Loucy (cell line): ENCODE data around the gene RGS12.

Experiments
- EZH2phosphoT487 ChIP-seq: fragments of 200-600 bp; IDR thresholded peaks from 2 replicates; pipeline ENCODE4 v1.6.1; 2018; ENCODE audit warnings: antibody characterized with exemption, mild to moderate bottlenecking, moderate library complexity, borderline replicate concordance
- TF ChIP-seq, protein P1 (sequence below): fragments of 200-600 bp; sonication (generic); conservative IDR thresholded peaks from 2 replicates; pipeline ENCODE4 v1.5.1; 2014; ENCODE audit warnings: mild to moderate bottlenecking, antibody characterized with exemption, low read length

DNA sequence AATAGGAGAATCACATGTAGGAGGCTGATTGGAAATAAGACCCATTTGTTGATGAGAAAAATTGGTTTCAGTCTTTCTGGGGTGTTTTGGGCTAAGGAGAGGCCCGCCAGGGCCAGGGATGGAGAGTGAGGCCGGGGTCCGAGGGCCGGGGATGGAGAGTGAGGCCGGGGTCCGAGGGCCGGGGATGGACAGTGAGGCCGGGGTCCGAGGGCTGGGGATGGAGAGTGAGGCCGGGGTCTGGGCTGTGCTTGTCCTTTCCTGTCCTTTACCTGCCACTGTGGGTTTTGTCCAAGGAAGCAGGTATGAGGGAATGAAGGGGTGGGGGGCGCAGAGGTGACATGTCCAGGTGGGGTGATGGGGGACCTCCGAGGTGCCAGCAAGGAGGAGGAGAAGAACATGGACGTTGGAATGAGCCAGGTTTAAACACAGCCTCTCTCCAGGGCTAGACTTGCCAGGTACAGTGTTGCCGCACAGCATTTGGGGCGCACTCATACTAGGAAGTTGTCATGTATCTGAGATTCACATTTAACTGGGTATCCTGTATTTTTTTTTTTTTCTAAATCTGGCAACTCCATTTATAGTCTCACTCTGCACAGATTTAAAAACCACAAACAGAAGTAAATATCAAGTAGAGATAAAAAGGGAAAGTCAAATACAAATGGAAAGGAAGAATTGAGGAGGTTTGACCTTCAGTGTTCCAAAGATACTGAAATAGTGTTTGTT lies 8.8 kb downstream of the RGS12 start:
- TF ChIP-seq, protein P1, sequence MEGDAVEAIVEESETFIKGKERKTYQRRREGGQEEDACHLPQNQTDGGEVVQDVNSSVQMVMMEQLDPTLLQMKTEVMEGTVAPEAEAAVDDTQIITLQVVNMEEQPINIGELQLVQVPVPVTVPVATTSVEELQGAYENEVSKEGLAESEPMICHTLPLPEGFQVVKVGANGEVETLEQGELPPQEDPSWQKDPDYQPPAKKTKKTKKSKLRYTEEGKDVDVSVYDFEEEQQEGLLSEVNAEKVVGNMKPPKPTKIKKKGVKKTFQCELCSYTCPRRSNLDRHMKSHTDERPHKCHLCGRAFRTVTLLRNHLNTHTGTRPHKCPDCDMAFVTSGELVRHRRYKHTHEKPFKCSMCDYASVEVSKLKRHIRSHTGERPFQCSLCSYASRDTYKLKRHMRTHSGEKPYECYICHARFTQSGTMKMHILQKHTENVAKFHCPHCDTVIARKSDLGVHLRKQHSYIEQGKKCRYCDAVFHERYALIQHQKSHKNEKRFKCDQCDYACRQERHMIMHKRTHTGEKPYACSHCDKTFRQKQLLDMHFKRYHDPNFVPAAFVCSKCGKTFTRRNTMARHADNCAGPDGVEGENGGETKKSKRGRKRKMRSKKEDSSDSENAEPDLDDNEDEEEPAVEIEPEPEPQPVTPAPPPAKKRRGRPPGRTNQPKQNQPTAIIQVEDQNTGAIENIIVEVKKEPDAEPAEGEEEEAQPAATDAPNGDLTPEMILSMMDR: no peak
- TF ChIP-seq EZH2phosphoT487: no peak
